Mesenteric fat pad (tissue), 1 donor: ENCODE data around the gene MLNR. TPM values are rescaled to one million over a fixed set of nuclear protein-coding genes. Genes with fewer than 3 reads are reported as not detected.

Source experiments
- total RNA-seq: library from RNA; stranded (reverse); fragmentation: NEBNext Ultra II Directional; extraction: Animal tissue kit (Norgen Biotek cat#: 25700); gene quantifications from one replicate; pipeline ENCODE4 v1.2.1, GENCODE V29; 2021
- donor health status: DM: yes; HTN: yes; CAD: no.

MLNR gene
- total RNA-seq, 1 donor from 2014 or later = not detected

Other genes starting within 250 kb of the MLNR start
- 40.7 TPM for gene FNDC3A, start 244.4 kb upstream of the MLNR start, total RNA-seq
- 12.3 TPM for gene CDADC1, start 27.6 kb downstream of the MLNR start, total RNA-seq
- gene CAB39L, start 223.7 kb downstream of the MLNR start, total RNA-seq = 9.3 TPM
- 8.1 TPM for gene SETDB2, start 223.9 kb downstream of the MLNR start, total RNA-seq